ENCODE measurements around the gene TLE6. TPM values are rescaled to one million over a fixed set of nuclear protein-coding genes. Genes with fewer than 3 reads are reported as not detected.

Gene TLE6
- total RNA-seq, 2 donors from 2014 or later = 0.33 TPM; not detected in 1

GRCh38 chr19:2944775-2945574, 32.4 kb upstream of the TLE6 start, which contains the start of gene ZNF77:
TSS of gene ZNF77 (minus strand) at chr19:2944971. CDS start at chr19:2944840, 131 bp downstream.
- ATAC-seq (peak; percentile 99), DNase-seq (peak; percentile 99 to 100 (median 99))
- H3K9me3 ChIP-seq = no peaks in the 10 kb centered on the region
- peak within 1 kb of the TSS; percentile 58 to 97 (median 86) for H3K27ac ChIP-seq
- 0 to 1% methylated on average over 2 to 72 of the region's 74 CpGs for WGBS, 2 donors
- intact Hi-C loops (cut with DNase I) = loop anchor here (5.0 kb wide), 1 partner anchor 48 kb away; no protein-coding TSS in a partner anchor
- TF ChIP-seq CTCF (IDR thresholded peaks at IDR 0.05) (peak in 4 of 7 experiments; percentile 27 to 36 (median 28)), POLR2A (IDR thresholded peaks at IDR 0.05) (peak; percentile 63 to 80 (median 79))
- H3K36me3 ChIP-seq (replicated peaks in 1 of 2; ENCODE audit: insufficient read depth in 1 of 2, low read depth in 2 of 2) = no peaks in the 10 kb centered on the region
- peaks cover 26% of the 10 kb centered on the region for H3K4me1 ChIP-seq
- peak within 1 kb of the TSS; percentile 57 to 76 for H3K4me3 ChIP-seq
- no peaks in the 10 kb centered on the region for H3K27me3 ChIP-seq

GRCh38 chr19:2945575-2946184, 31.7 kb upstream of the TLE6 start:
- Histone ChIP-seq H3K36me3 (replicated peaks in 1 of 2; ENCODE audit: insufficient read depth in 1 of 2, low read depth in 2 of 2) (no peaks in the 10 kb centered on the region), H3K27ac (peak overlapping the region; percentile 58 to 97 (median 86)), H3K27me3 (no peaks in the 10 kb centered on the region), H3K4me1 (peaks cover 26% of the 10 kb centered on the region), H3K9me3 (no peaks in the 10 kb centered on the region), H3K4me3 (peak overlapping the region in 1 of 2 donors; percentile 57)
- ATAC-seq (no peak), DNase-seq (no peak)
- 34 to 58% methylated on average over 8 to 17 of the region's 17 CpGs for WGBS, 2 donors
- TF ChIP-seq POLR2A (IDR thresholded peaks at IDR 0.05) (no peak), CTCF (IDR thresholded peaks at IDR 0.05) (no peak)
- intact Hi-C loops (cut with DNase I) = loop anchor here (5.0 kb wide), 1 partner anchor 48 kb away; no protein-coding TSS in a partner anchor

GRCh38 chr19:2949939-2950285, 27.5 kb upstream of the TLE6 start:
- no peaks in the 10 kb centered on the region for H3K9me3 ChIP-seq
- no peaks in the 10 kb centered on the region for H3K36me3 ChIP-seq (replicated peaks in 1 of 2; ENCODE audit: insufficient read depth in 1 of 2, low read depth in 2 of 2)
- peaks cover 44% of the 10 kb centered on the region for H3K4me1 ChIP-seq
- peak overlapping the region; percentile 79 to 97 (median 92) for H3K27ac ChIP-seq
- peak in 3 of 4 donors; percentile 58 to 72 (median 66) for DNase-seq
- WGBS, 2 donors = 0 to 1% methylated on average over 8 to 11 of the region's 11 CpGs
- TF ChIP-seq CTCF (IDR thresholded peaks at IDR 0.05) (no peak), POLR2A (IDR thresholded peaks at IDR 0.05) (no peak)
- H3K4me3 ChIP-seq = peak overlapping the region; percentile 44 to 64
- intact Hi-C loops (cut with DNase I) = loop anchor here (5.0 to 10.0 kb wide), 2 partner anchors 53 to 215 kb away; no protein-coding TSS in a partner anchor
- H3K27me3 ChIP-seq = no peaks in the 10 kb centered on the region
- peak; percentile 8 for ATAC-seq

- DNase-seq (peak; percentile 100), ATAC-seq (peak; percentile 94)
- no peaks in the 10 kb centered on the region for H3K36me3 ChIP-seq (replicated peaks in 1 of 2; ENCODE audit: insufficient read depth in 1 of 2, low read depth in 2 of 2)
- no peaks in the 10 kb centered on the region for H3K9me3 ChIP-seq
- H3K27ac ChIP-seq = peak overlapping the region; percentile 79 to 97 (median 92)
- intact Hi-C loops (cut with DNase I) = loop anchor here (10.0 kb wide), 1 partner anchor 214 kb away; no protein-coding TSS in a partner anchor
- peak in 1 of 7 experiments; percentile 1 for TF ChIP-seq CTCF (IDR thresholded peaks at IDR 0.05)
- peak; percentile 71 to 95 (median 91) for TF ChIP-seq POLR2A (IDR thresholded peaks at IDR 0.05)
- peaks cover 41% of the 10 kb centered on the region for H3K4me1 ChIP-seq
- H3K27me3 ChIP-seq = no peaks in the 10 kb centered on the region
- WGBS, 2 donors = 0% methylated on average over 44 to 53 of the region's 53 CpGs
- H3K4me3 ChIP-seq = peak overlapping the region; percentile 44 to 64
Measured at GRCh38 chr19:2950286-2951124, 26.9 kb upstream of the TLE6 start.

Measured in body of pancreas (tissue), 4 donors.